ENCODE measurements around the gene PDE4DIP.
"Not testable (repeated sequence)": the region's sequence is repeated elsewhere in the genome, so short reads cannot be mapped to it uniquely, and the experiment has no call there.

PDE4DIP gene

GRCh38 chr1:149024327-149024726 is 180.1 kb downstream of the PDE4DIP start:
- not testable (repeated sequence) for FAIRE-seq; DNase-seq (ENCODE audit: low spot score)

DNA sequence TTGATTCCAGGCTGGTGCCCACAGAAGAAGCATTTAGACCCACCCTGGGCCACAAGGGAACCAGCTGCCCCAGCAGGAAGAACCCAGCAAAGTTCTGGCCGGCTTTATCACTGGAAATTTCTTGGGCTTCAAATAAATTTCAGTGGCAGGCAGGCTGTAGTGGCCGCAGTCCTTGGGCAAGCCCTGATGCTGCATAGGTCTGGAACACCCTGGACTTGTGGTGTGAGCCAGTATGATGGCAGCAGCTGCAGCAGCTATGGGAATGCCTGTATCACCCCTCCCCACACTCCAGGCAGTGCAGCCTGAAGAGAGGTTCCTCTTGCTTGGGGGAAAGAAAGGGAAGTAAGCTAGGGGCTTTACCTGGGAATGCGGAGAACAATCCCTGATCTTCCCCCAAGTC is 189.7 kb downstream of the PDE4DIP start:
- not testable (repeated sequence) for FAIRE-seq

DNA sequence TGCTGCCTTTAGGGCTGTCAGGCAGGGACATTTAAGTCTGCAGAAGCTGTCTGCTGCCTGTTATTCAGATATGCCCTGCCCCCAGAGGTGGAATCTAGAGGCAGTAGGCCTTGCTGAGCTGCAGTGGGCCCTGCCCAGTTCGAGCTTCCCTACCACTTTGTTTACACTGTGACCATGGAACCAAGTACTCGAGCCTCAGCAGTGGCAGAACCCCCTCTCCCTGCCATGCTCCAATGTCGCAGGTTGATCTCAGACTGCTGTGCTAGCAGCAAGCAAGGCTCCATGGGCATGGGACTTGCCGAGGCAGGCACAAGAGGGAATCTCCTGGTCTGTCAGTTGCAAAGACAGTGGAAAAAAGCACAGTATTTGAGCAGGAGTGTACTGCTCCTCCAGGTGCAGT is 198.8 kb downstream of the PDE4DIP start:
- DNase-seq (ENCODE audit: low spot score); FAIRE-seq: not testable (repeated sequence)

More for the DNA sequence above, 189.7 kb downstream of the PDE4DIP start:
- DNase-seq (ENCODE audit: low spot score) = not testable (repeated sequence)

- FAIRE-seq; DNase-seq (ENCODE audit: low spot score): not testable (repeated sequence)
Observed at GRCh38 chr1:149064611-149065010, 220.4 kb downstream of the PDE4DIP start.

GRCh38 chr1:149075505-149076127 is 231.4 kb downstream of the PDE4DIP start:
- DNase-seq (ENCODE audit: low spot score); FAIRE-seq: not testable (repeated sequence)

Data from urothelium cell line (cell line).